H9 (cell line): Measurements from ENCODE around the gene SPATA1. TPM values are rescaled to one million over a fixed set of nuclear protein-coding genes. Genes with fewer than 3 reads are reported as not detected.

Source experiments
- DNase-seq: peaks from one replicate; pipeline ENCODE4 v3.0.0-alpha.2; 2017
- H2AFZ ChIP-seq: one replicate; pipeline ENCODE4 v1.6.1; 2013; ENCODE audit warnings: mild to moderate bottlenecking, low read length, control low read depth, moderate library complexity
- H2AK5ac ChIP-seq: 2 replicates; pipeline ENCODE4 v1.6.1; 2013; ENCODE audit warnings: low read length, control low read depth, mixed read lengths; ENCODE audit not compliant: insufficient read length
- H2BK120ac ChIP-seq: one replicate; pipeline ENCODE4 v1.6.1; 2013; ENCODE audit warnings: low read depth, mild to moderate bottlenecking, low read length, control low read depth, inconsistent platforms; ENCODE audit not compliant: poor library complexity, severe bottlenecking
- H2BK12ac ChIP-seq: 2 replicates; pipeline ENCODE4 v1.6.1; 2013; ENCODE audit warnings: low read length, control low read depth, mixed read lengths, low read depth; ENCODE audit not compliant: insufficient read length
- H2BK15ac ChIP-seq: 2 replicates; pipeline ENCODE4 v1.6.1; 2013; ENCODE audit warnings: low read depth, low read length, control low read depth
- H2BK20ac ChIP-seq: one replicate; pipeline ENCODE4 v1.6.1; 2013; ENCODE audit warnings: low read depth, mild to moderate bottlenecking, low read length, control low read depth, inconsistent platforms; ENCODE audit not compliant: poor library complexity, severe bottlenecking
- H2BK5ac ChIP-seq: 2 replicates; pipeline ENCODE4 v1.6.1; 2013; ENCODE audit warnings: low read length, control low read depth, mixed read lengths; ENCODE audit not compliant: insufficient read length
- H3K14ac ChIP-seq: 2 replicates; pipeline ENCODE4 v1.6.1; 2013; ENCODE audit warnings: low read length, control low read depth; ENCODE audit not compliant: insufficient read depth
- H3K18ac ChIP-seq: 2 replicates; pipeline ENCODE4 v1.6.1; 2013; ENCODE audit warnings: low read depth, mild to moderate bottlenecking, mixed read lengths, low read length, control low read depth; ENCODE audit not compliant: insufficient read length
- H3K23ac ChIP-seq: 2 replicates; pipeline ENCODE4 v1.6.1; 2013; ENCODE audit warnings: low read length, control low read depth, mixed read lengths, low read depth; ENCODE audit not compliant: insufficient read length
- H3K23me2 ChIP-seq: 2 replicates; pipeline ENCODE4 v1.6.1; 2013; ENCODE audit warnings: low read depth, mild to moderate bottlenecking, mixed read lengths, low read length, control low read depth; ENCODE audit not compliant: insufficient read length, poor library complexity, severe bottlenecking
- H3K27ac ChIP-seq: 2 replicates; pipeline ENCODE4 v1.5.1; 2013; ENCODE audit warnings: low read length, control low read depth, mixed read lengths, low read depth; ENCODE audit not compliant: insufficient read length
- H3K27me3 ChIP-seq: 2 replicates; pipeline ENCODE4 v1.6.1; 2013; ENCODE audit warnings: low read length, control low read depth, inconsistent platforms; ENCODE audit not compliant: insufficient read depth
- H3K4ac ChIP-seq: 2 replicates; pipeline ENCODE4 v1.6.1; 2013; ENCODE audit warnings: low read depth, mild to moderate bottlenecking, control low read depth, inconsistent platforms, low read length, moderate library complexity
- H3K4me1 ChIP-seq: 2 replicates; pipeline ENCODE4 v1.6.1; 2013; ENCODE audit warnings: low read length, control low read depth, inconsistent platforms; ENCODE audit not compliant: insufficient read depth
- H3K4me2 ChIP-seq: 2 replicates; pipeline ENCODE4 v1.6.1; 2013; ENCODE audit warnings: low read length, control low read depth, mixed read lengths; ENCODE audit not compliant: insufficient read length, insufficient read depth
- H3K56ac ChIP-seq: 2 replicates; pipeline ENCODE4 v1.6.1; 2013; ENCODE audit warnings: low read depth, mild to moderate bottlenecking, mixed read lengths, low read length, control low read depth; ENCODE audit not compliant: insufficient read length
- H3K79me1 ChIP-seq: 2 replicates; pipeline ENCODE4 v1.6.1; 2013; ENCODE audit warnings: low read depth, mild to moderate bottlenecking, moderate library complexity, low read length, control low read depth, inconsistent platforms; ENCODE audit not compliant: insufficient read depth, poor library complexity, severe bottlenecking
- H3K79me2 ChIP-seq: 2 replicates; pipeline ENCODE4 v1.6.1; 2013; ENCODE audit warnings: low read length, control low read depth, inconsistent platforms; ENCODE audit not compliant: insufficient read depth
- H3K9ac ChIP-seq: 2 replicates; pipeline ENCODE4 v1.6.1; 2013; ENCODE audit warnings: low read length, control low read depth, mixed read lengths; ENCODE audit not compliant: insufficient read length; ENCODE audit errors: extremely low read depth
- H3K9me3 ChIP-seq: one replicate; pipeline ENCODE4 v1.6.1; 2013; ENCODE audit warnings: low read depth, low read length, inconsistent platforms; ENCODE audit not compliant: control insufficient read depth
- H3T11ph ChIP-seq: one replicate; pipeline ENCODE4 v1.6.1; 2013; ENCODE audit warnings: mild to moderate bottlenecking, low read length, control low read depth, inconsistent platforms
- H4K20me1 ChIP-seq: one replicate; pipeline ENCODE4 v1.6.1; 2013; ENCODE audit not compliant: control insufficient read depth, insufficient read length, insufficient read depth
- H4K5ac ChIP-seq: 2 replicates; pipeline ENCODE4 v1.6.1; 2013; ENCODE audit warnings: low read depth, mild to moderate bottlenecking, mixed read lengths, low read length, control low read depth; ENCODE audit not compliant: insufficient read length
- H4K8ac ChIP-seq: replicated peaks from 2 replicates; pipeline ENCODE4 v1.6.1; 2013; ENCODE audit warnings: low read length, control low read depth, mixed read lengths, low read depth; ENCODE audit not compliant: insufficient read length
- H4K91ac ChIP-seq: 2 replicates; pipeline ENCODE4 v1.6.1; 2013; ENCODE audit warnings: low read depth, mild to moderate bottlenecking, moderate library complexity, mixed read lengths, low read length, control low read depth; ENCODE audit not compliant: insufficient read length
- H3K27ac Mint-ChIP-seq, 3 experiments: 2 replicates in 2 of 3; 3 replicates in 1 of 3; pipeline ENCODE4 v1.8.0; 2020 to 2021; ENCODE audit warnings: mixed read lengths in 3 of 3, mild to moderate bottlenecking in 1 of 3, moderate library complexity in 1 of 3
- H3K27me3 Mint-ChIP-seq: 2 replicates; pipeline ENCODE4 v1.8.0; 2021; ENCODE audit warnings: low read depth, mild to moderate bottlenecking, moderate library complexity, mixed read lengths
- H3K36me3 Mint-ChIP-seq, 3 experiments: 2 replicates in 2 of 3; 3 replicates in 1 of 3; pipeline ENCODE4 v1.8.0; 2020 to 2021; ENCODE audit warnings: low read depth in 3 of 3, mixed read lengths in 3 of 3; ENCODE audit not compliant: insufficient read depth in 1 of 3
- H3K4me1 Mint-ChIP-seq, 2 experiments: 2 replicates each; pipeline ENCODE4 v1.8.0; 2020; ENCODE audit warnings: mixed read lengths in 2 of 2
- H3K4me3 Mint-ChIP-seq, 2 experiments: 2 replicates in 1 of 2; 3 replicates in 1 of 2; pipeline ENCODE4 v1.8.0; 2020 to 2021; ENCODE audit warnings: mild to moderate bottlenecking in 2 of 2, mixed read lengths in 2 of 2, moderate library complexity in 1 of 2
- H3K9me3 Mint-ChIP-seq, 2 experiments: 2 replicates in 1 of 2; 3 replicates in 1 of 2; pipeline ENCODE4 v1.8.0; 2020; ENCODE audit warnings: mild to moderate bottlenecking in 2 of 2, mixed read lengths in 2 of 2, moderate library complexity in 1 of 2
- CTCF ChIP-seq: fragments of 200-600 bp; sonication (generic); conservative IDR thresholded peaks from 3 replicates; pipeline ENCODE4 v1.8.0; 2021; ENCODE audit warnings: antibody characterized with exemption, mild to moderate bottlenecking
- WGBS: extraction: QIAGEN DNeasy Blood & Tissue Kit; methylation state at CpG from one replicate; pipeline ENCODE4 v1.1.7; 2013; ENCODE audit warnings: missing lambda C conversion rate, low lambda C conversion rate, mixed read lengths; ENCODE audit not compliant: insufficient read length; ENCODE audit errors: extremely low coverage; 5-methylcytosine and 5-hydroxymethylcytosine counted together
- total RNA-seq: library from RNA; stranded (reverse); gene quantifications from 2 replicates; pipeline ENCODE4 v1.2.1, GENCODE V29; 2021

The SPATA1 gene
- total RNA-seq, 1 experiment from 2014 or later: not detected

GRCh38 chr1:84510165-84510564 is 4.0 kb downstream of the SPATA1 start:
- Histone ChIP-seq H2AK5ac (no peak overlapping the region), H2AFZ (no peak overlapping the region), H3K9me3 (no peaks in the 10 kb centered on the region), H3K18ac (no peak overlapping the region), H2BK15ac (no peak overlapping the region), H3K4me2 (no peak overlapping the region), H3K56ac (no peak overlapping the region), H4K20me1 (no peaks in the 10 kb centered on the region), H3K4ac (no peak overlapping the region), H3K23ac (no peak overlapping the region), H3K4me1 (no peaks in the 10 kb centered on the region), H3K23me2 (peaks cover 4% of the 10 kb centered on the region), H3T11ph (no peak overlapping the region), H2BK12ac (no peak overlapping the region), H3K27me3 (no peaks in the 10 kb centered on the region), H3K27ac (no peak overlapping the region), H3K9ac (no peak overlapping the region), H4K5ac (no peak overlapping the region), H2BK20ac (no peak overlapping the region), H3K14ac (no peak overlapping the region), H4K91ac (no peak overlapping the region), H2BK5ac (no peak overlapping the region), H3K79me2 (peaks cover 1% of the 10 kb centered on the region; the same call in 1 of the 2 replicates), H4K8ac (no peak overlapping the region), H2BK120ac (no peak overlapping the region), H3K79me1 (no peaks in the 10 kb centered on the region)
- Mint-ChIP-seq H3K4me3 (no peak overlapping the region), H3K36me3 (peaks cover 5 to 11% (median 5%) of the 10 kb centered on the region in 3 experiments; a peak in 6 of 7 replicates), H3K4me1 (peaks cover under 1 to 6% of the 10 kb centered on the region in 2 experiments; a peak in 3 of 4 replicates), H3K27ac (no peak overlapping the region), H3K27me3 (no peaks in the 10 kb centered on the region; the same call in 1 of the 2 replicates), H3K9me3 (peaks cover 16 to 18% of the 10 kb centered on the region in 2 experiments)
- no peak for TF ChIP-seq CTCF
- no CpG with 5 or more reads among the region's 2 CpGs for WGBS
- DNase-seq: no peak
